Amniotic stem cell (primary cell): ENCODE measurements around the gene C9orf57.
"Not testable (repeated sequence)": the region's sequence is repeated elsewhere in the genome, so short reads cannot be mapped to it uniquely, and the experiment has no call there.

Experiments used
- DNase-seq: peaks from one replicate; lab custom pipeline; 2025; lab: John Stamatoyannopoulos, UW

C9orf57 gene

GRCh38 chr9:72023596-72023995 lies 36.8 kb downstream of the C9orf57 start:
- no peak for DNase-seq

GRCh38 chr9:72022841-72023240 lies 37.6 kb downstream of the C9orf57 start:
- peak; percentile 45 for DNase-seq

- DNase-seq = no peak
These were observed 47.1 kb downstream of the C9orf57 start for GRCh38 chr9:72013292-72013760.

- no peak for DNase-seq
These were observed 47.8 kb downstream of the C9orf57 start for GRCh38 chr9:72012646-72013045.

GRCh38 chr9:72007726-72008125 lies 52.7 kb downstream of the C9orf57 start:
- not testable (repeated sequence) for DNase-seq

- DNase-seq = no peak
These were observed 53.9 kb downstream of the C9orf57 start for GRCh38 chr9:72006501-72006900.

GRCh38 chr9:72005451-72005850 lies 55.0 kb downstream of the C9orf57 start:
- no peak for DNase-seq
